ENCODE data around the gene BTNL2. TPM values are rescaled to one million over a fixed set of nuclear protein-coding genes. Genes with fewer than 3 reads are reported as not detected.

The BTNL2 gene
- total RNA-seq, 1 donor from 2014 or later = not detected

- no peak overlapping the region for H3K27ac ChIP-seq
- H3K9me3 ChIP-seq (ENCODE audit: low read depth) = no peaks in the 10 kb centered on the region
- Mint-ChIP-seq H3K27me3 (ENCODE audit: insufficient read depth, low read depth) (no peaks in the 10 kb centered on the region), H3K27ac (no peak overlapping the region), H3K4me3 (no peak overlapping the region), H3K4me1 (no peaks in the 10 kb centered on the region), H3K9me3 (no peaks in the 10 kb centered on the region), H3K36me3 (no peaks in the 10 kb centered on the region)
- no peaks in the 10 kb centered on the region for H4K20me1 ChIP-seq (ENCODE audit: low read depth)
- no peaks in the 10 kb centered on the region for H3K79me2 ChIP-seq (ENCODE audit: low read depth)
- no peak overlapping the region for H3K4me3 ChIP-seq
- no peak overlapping the region for H3K4me2 ChIP-seq
- no peak overlapping the region for H2AFZ ChIP-seq (replicated peaks)
- H3K27me3 ChIP-seq = no peaks in the 10 kb centered on the region
- no peak for DNase-seq (ENCODE audit: low spot score)
- TF ChIP-seq EZH2 (IDR thresholded peaks at IDR 0.05) = no peak
- TF ChIP-seq EZH2phosphoT487 (IDR thresholded peaks at IDR 0.05) = no peak
- no peak for TF ChIP-seq CTCF (IDR thresholded peaks at IDR 0.05)
- H3K9ac ChIP-seq = no peak overlapping the region
- H3K4me1 ChIP-seq = no peaks in the 10 kb centered on the region
- no peaks in the 10 kb centered on the region for H3K36me3 ChIP-seq
- no peaks in the 10 kb centered on the region for H3F3A ChIP-seq (ENCODE audit: low read depth)
These were observed 24.2 kb upstream of the BTNL2 start for GRCh38 chr6:32431142-32431541.

- Mint-ChIP-seq H3K36me3 (no peaks in the 10 kb centered on the region), H3K27me3 (ENCODE audit: insufficient read depth, low read depth) (no peaks in the 10 kb centered on the region), H3K4me3 (no peak overlapping the region), H3K4me1 (no peaks in the 10 kb centered on the region), H3K9me3 (no peaks in the 10 kb centered on the region), H3K27ac (no peak overlapping the region)
- Histone ChIP-seq H3K27ac (no peak overlapping the region), H4K20me1 (ENCODE audit: low read depth) (no peaks in the 10 kb centered on the region), H3K27me3 (no peaks in the 10 kb centered on the region), H3K36me3 (no peaks in the 10 kb centered on the region), H3K9ac (no peak overlapping the region), H3K4me3 (no peak overlapping the region), H3K4me2 (no peak overlapping the region), H3K9me3 (ENCODE audit: low read depth) (no peaks in the 10 kb centered on the region), H3F3A (ENCODE audit: low read depth) (no peaks in the 10 kb centered on the region), H2AFZ (replicated peaks) (no peak overlapping the region), H3K4me1 (no peaks in the 10 kb centered on the region), H3K79me2 (ENCODE audit: low read depth) (no peaks in the 10 kb centered on the region)
- no peak for DNase-seq (ENCODE audit: low spot score)
- TF ChIP-seq EZH2phosphoT487 (IDR thresholded peaks at IDR 0.05) (no peak), CTCF (IDR thresholded peaks at IDR 0.05) (no peak), EZH2 (IDR thresholded peaks at IDR 0.05) (no peak)
These were observed 23.2 kb upstream of the BTNL2 start for GRCh38 chr6:32430179-32430578.

- Mint-ChIP-seq H3K4me3 (no peak overlapping the region), H3K27me3 (ENCODE audit: insufficient read depth, low read depth) (no peaks in the 10 kb centered on the region), H3K9me3 (no peaks in the 10 kb centered on the region), H3K36me3 (no peaks in the 10 kb centered on the region), H3K4me1 (no peaks in the 10 kb centered on the region), H3K27ac (no peak overlapping the region)
- no peaks in the 10 kb centered on the region for H3K9me3 ChIP-seq (ENCODE audit: low read depth)
- no peaks in the 10 kb centered on the region for H3K27me3 ChIP-seq
- DNase-seq (ENCODE audit: low spot score) = no peak
- no peak overlapping the region for H3K4me2 ChIP-seq
- TF ChIP-seq CTCF (IDR thresholded peaks at IDR 0.05) = no peak
- no peak for TF ChIP-seq EZH2 (IDR thresholded peaks at IDR 0.05)
- TF ChIP-seq EZH2phosphoT487 (IDR thresholded peaks at IDR 0.05) = no peak
- no peaks in the 10 kb centered on the region for H3F3A ChIP-seq (ENCODE audit: low read depth)
- H3K9ac ChIP-seq = no peak overlapping the region
- no peaks in the 10 kb centered on the region for H3K4me1 ChIP-seq
- H2AFZ ChIP-seq (replicated peaks) = no peak overlapping the region
- H3K4me3 ChIP-seq = no peak overlapping the region
- H3K79me2 ChIP-seq (ENCODE audit: low read depth) = no peaks in the 10 kb centered on the region
- H3K36me3 ChIP-seq = no peaks in the 10 kb centered on the region
- H3K27ac ChIP-seq = no peak overlapping the region
- H4K20me1 ChIP-seq (ENCODE audit: low read depth) = no peaks in the 10 kb centered on the region
These were observed 21.0 kb upstream of the BTNL2 start for GRCh38 chr6:32427934-32428474.

Measured in neural progenitor cell (in vitro differentiated cells).